GM19467 (cell line): Measurements from ENCODE around the gene KRTAP10-10.
"Not testable (repeated sequence)": the region's sequence is repeated elsewhere in the genome, so short reads cannot be mapped to it uniquely, and the experiment has no call there.

Experiments
- ATAC-seq: cut with Tn5 transposase; IDR thresholded peaks from one replicate; pipeline ENCODE4 v1.9.1; 2021; ENCODE audit warnings: mild to moderate bottlenecking, moderate library complexity; ENCODE audit not compliant: unreplicated experiment

The KRTAP10-10 gene

GRCh38 chr21:44625756-44626155, 11.4 kb upstream of the KRTAP10-10 start:
- ATAC-seq, result no peak

- ATAC-seq, result no peak
Observed at GRCh38 chr21:44626262-44626661, 10.9 kb upstream of the KRTAP10-10 start.

DNA sequence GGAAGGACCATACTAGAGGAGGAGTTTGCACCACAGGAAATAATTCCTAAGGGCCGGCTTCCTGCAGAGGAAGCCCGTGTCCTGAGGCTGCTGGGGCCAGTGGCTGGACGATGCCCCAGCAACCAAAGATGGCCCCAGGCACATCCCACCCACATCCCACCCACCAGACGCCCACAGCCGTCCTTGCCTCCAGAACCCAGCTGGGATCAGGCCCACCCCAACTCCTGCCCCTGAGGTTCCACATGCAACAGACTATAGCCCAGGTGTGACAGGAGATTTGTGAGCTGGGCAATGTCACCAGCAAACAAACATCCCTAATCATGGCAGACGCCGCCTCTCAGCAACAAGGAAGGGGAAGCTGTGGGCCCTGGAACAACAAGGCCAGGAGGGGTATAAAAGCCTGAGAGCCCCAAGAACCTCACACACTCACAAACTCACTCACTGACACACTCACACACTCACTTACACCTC, 10.4 kb upstream of the KRTAP10-10 start, which contains the start of gene KRTAP10-9:
TSS of gene KRTAP10-9 (plus strand) at position 421 of the 471 bp plus-strand sequence. CDS start 79 bp downstream, outside the sequence.
- no peak for ATAC-seq

GRCh38 chr21:44627181-44627822, 9.9 kb upstream of the KRTAP10-10 start:
- not testable (repeated sequence) for ATAC-seq

DNA sequence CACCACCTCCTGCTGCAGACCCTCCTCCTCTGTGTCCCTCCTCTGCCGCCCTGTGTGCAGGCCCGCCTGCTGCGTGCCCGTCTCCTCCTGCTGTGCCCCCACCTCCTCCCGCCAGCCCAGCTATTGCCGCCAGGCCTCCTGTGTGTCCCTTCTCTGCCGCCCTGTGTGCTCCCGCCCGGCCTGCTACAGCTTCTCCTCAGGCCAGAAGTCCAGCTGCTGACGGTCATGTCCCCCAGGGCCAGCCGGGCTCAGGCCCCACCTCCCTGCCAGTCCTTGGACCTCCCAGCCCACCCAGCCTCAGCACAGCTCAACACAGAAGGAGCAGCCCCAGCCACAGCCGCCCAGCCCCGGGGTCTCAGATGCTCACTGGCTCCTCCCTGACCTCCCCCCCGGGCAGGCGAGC, 9.3 kb upstream of the KRTAP10-10 start:
- not testable (repeated sequence) for ATAC-seq

DNA sequence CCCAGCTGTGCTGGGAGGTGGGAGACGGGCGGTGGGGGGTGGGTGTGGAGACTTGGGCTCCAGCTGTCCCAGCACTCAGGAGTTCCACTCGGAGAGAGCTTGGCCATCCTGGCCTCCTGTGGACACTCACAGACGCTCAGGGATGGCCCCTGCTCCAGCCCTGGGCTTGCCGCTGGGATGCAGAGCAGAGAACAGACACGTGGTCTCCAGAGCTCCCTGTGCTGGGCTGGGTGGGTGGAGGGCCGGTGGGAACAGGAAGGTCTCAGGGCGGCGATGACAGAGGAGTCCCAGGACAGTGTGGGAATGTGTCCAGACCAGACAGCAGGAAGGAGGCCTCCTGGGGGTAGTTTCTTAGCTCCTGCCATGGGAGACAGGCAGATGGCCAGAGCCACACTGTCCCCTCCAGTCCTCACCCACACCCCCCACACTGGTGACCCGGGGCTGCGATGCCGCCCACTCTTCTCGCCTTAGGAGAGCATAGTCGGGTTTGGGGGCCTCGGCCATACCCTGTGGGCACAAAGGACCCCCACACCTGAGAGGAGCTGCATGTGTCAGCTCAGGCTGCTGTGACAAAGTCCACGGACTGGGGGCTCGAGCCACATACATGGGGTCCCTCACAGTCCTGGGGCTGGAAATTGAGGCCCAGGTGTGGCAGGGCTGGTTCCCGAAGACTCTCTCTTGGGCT, 8.3 kb upstream of the KRTAP10-10 start:
- ATAC-seq, result no peak

GRCh38 chr21:44630440-44630839, 6.7 kb upstream of the KRTAP10-10 start:
- ATAC-seq, result no peak

- ATAC-seq, result no peak
Observed at GRCh38 chr21:44632067-44632466, 5.1 kb upstream of the KRTAP10-10 start.

DNA sequence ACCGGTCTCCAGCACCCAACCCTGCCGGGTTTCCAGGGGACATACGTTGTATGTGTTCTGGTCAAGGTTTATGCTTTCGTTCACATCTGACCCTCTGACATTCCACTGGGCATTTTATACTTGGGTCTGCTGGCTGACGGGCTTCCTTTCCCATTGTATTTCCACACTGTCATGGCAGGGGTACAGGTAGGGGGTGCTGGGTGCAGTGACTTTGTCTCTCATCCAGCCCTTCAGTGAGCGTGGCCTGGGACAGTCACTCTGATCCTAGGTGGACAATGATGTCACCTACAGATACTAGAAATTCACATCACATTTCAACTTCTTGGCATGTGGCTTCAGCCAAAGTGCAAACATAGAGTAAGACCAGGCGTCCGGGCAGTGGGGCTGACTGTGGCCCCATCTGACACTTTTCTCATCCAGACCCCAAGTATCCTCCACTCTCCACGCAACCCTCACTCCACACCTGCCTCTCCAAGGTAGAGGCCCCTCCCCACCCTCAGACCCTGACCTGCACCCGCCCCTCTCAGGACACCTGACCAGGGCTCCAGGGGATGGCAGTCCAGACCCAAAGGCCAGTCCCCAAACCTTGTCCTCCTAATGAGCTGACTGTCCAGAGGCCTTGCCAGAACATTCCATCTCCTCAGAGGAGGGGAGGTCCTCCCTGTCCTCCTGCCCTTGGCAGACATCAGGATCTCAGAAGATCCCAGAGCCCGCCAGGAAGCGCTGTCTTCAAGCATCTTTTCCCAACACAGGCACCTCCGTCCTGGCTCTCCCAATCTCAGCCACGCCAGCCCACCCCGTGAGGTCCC, 743 bp upstream of the KRTAP10-10 start:
- ATAC-seq, result no peak

DNA sequence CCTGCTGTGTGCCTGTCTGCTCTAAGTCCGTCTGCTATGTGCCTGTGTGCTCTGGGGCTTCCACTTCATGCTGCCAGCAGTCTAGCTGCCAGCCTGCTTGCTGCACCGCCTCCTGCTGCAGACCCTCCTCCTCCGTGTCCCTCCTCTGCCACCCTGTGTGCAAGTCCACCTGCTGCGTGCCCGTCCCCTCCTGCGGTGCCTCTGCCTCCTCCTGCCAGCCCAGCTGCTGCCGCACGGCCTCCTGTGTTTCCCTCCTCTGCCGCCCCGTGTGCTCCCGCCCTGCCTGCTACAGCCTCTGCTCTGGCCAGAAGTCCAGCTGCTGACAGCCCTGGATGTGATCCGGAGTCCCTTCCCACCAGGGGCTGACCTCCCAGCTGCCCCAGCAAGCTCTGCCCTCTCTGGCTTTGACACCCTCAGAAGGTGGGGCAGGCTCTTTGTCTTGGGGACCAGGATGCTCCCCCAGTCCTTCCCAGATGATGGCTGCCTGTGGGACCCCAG, 744 bp downstream of the KRTAP10-10 start:
- ATAC-seq, result not testable (repeated sequence)

DNA sequence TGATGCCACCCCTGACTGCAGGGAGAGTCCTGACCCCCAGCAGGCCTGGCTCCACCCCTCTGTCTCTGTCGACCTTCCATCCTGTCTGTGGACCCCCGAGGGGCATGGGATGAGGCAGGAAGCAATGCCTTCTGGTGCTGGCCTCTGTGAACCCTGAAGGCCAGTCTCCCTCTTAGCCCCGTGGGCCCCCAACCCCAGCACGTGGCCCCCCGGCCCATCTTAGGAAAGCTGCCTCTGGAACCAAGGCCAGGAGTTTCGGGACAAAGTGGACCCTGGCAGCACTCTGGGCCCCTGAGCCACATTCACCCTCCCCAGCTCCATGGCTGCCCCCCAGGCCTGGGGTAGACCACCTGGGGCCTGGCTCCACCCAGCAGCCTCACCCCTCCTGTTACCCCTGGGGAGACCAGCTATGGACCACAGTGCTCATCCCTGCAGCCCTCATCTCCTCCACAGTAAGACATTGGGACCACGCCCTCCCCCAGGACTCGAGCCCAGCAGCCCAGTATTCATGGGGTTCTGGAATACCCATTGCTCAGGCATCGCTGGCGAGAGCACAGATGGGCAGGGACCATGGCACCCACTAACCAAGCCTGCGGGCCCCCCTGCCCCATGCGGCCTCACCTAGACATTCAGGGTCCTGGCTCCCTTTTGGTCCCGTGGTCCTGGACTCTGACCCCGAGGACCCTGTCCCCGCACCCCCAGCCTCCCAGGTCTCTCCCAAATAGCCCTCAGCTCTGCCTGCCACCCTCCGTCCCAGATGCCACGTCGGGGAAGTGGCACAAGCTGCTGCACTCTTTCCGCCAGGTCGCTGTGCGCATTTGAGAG, 1.6 kb downstream of the KRTAP10-10 start:
- not testable (repeated sequence) for ATAC-seq

- no peak for ATAC-seq
Observed at GRCh38 chr21:44639331-44639655, 2.1 kb downstream of the KRTAP10-10 start.

DNA sequence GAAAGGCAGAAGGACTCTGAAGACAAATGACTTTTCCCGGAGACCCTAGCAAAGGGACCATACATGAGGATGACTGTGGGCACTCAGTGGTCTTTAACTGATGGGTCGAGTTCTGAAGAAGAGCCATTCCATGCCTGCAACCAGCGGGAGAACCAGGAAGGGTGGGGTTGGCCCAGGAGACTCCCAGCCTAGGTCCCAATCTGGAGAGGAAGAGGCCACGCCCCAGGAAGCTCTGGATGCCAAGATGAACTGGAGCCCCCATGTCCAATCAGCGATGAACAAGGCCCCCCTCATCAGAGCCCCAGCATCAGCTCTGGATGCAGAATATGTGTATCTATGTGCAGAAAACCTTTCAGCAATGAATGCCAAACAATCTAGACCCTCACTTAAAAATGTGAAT, 3.6 kb downstream of the KRTAP10-10 start:
- no peak for ATAC-seq

GRCh38 chr21:44643741-44644310, 6.7 kb downstream of the KRTAP10-10 start:
- ATAC-seq, result no peak

- no peak for ATAC-seq
Observed at GRCh38 chr21:44644878-44645277, 7.7 kb downstream of the KRTAP10-10 start.

DNA sequence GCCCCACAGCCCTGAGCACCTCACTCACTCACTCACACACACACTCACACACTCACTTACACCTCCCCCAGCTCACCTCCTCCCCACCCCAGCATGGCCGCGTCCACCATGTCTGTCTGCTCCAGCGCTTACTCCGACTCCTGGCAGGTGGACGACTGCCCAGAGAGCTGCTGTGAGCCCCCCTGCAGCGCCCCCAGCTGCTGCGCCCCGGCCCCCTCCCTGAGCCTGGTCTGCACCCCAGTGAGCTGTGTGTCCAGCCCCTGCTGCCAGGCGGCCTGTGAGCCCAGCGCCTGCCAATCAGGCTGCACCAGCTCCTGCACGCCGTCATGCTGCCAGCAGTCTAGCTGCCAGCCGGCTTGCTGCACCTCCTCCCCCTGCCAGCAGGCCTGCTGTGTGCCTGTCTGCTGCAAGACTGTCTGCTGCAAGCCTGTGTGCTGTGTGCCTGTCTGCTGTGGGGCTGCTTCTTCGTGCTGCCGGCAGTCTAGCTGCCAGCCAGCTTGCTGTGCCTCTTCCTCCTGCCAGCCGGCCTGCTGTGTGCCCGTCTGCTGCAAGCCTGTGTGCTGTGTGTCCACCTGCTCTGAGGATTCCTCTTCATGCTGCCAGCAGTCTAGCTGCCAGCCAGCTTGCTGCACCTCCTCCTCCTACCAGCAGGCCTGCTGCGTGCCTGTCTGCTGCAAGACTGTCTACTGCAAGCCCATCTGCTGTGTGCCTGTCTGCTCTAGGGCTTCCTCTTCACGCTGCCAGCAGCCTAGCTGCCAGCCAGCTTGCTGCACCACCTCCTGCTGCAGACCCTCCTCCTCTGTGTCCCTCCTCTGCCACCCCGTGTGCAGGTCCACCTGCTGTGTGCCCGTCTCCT, 9.4 kb downstream of the KRTAP10-10 start, which contains the start of gene KRTAP10-11:
TSS of gene KRTAP10-11 (plus strand) at position 49 of the 856 bp plus-strand sequence. CDS start at position 94, 45 bp downstream.
- not testable (repeated sequence) for ATAC-seq

- ATAC-seq, result no peak
Observed at GRCh38 chr21:44647222-44647552, 10.0 kb downstream of the KRTAP10-10 start.

GRCh38 chr21:44648557-44649311, 11.6 kb downstream of the KRTAP10-10 start:
- ATAC-seq, result no peak
